B cell (primary cell): ENCODE data around the gene MAT1A. TPM values are rescaled to one million over a fixed set of nuclear protein-coding genes. Genes with fewer than 3 reads are reported as not detected.

Source experiments
- ATAC-seq: fragments of 200-7000 bp; cut with Tn5 transposase; one replicate; pipeline ENCODE4 v1.10.0; 2021; ENCODE audit warnings: low read depth, mild to moderate bottlenecking, moderate number of reproducible peaks, moderate library complexity
- CTCF ChIA-PET: fragments of 350-600 bp; sonication (Branson Sonifier 250); formaldehyde crosslinking; loops from one replicate; lab custom pipeline; 2021; ENCODE audit warnings: antibody characterized with exemption, inconsistent platforms; lab: Charles Lee
- POLR2A ChIA-PET: fragments of 350-600 bp; sonication (Branson Sonifier 250); formaldehyde crosslinking; loops from one replicate; lab custom pipeline; 2021; ENCODE audit warnings: antibody characterized with exemption; lab: Charles Lee
- DNase-seq: peaks from one replicate; pipeline ENCODE4 v3.0.0; 2013
- H2AFZ ChIP-seq: 2 replicates; pipeline ENCODE4 v1.6.1; 2012; ENCODE audit warnings: mild to moderate bottlenecking, low read depth, low read length; ENCODE audit not compliant: insufficient read depth, poor library complexity, severe bottlenecking
- H3K27ac ChIP-seq, 2 donors: 1 replicate in 1 of 2; 2 replicates in 1 of 2; pipeline ENCODE4 v1.5.1; 2012 to 2013; ENCODE audit warnings: low read length in 2 of 2, mild to moderate bottlenecking in 2 of 2, moderate library complexity in 1 of 2
- H3K27me3 ChIP-seq, 4 experiments: fragments of 200-600 bp in 1 of 4; sonication (generic) in 1 of 4; replicated peaks in 1 of 4; 1 replicate in 2 of 4; 2 replicates in 2 of 4; pipeline versions ENCODE4 v1.6.1 to v1.7.0; 2013 to 2016; ENCODE audit warnings: low read length in 3 of 4, mild to moderate bottlenecking in 2 of 4, mixed read lengths in 1 of 4, moderate library complexity in 1 of 4; ENCODE audit not compliant: insufficient read depth in 4 of 4, control insufficient read depth in 3 of 4; ENCODE audit errors: control extremely low read depth in 1 of 4
- H3K36me3 ChIP-seq, 2 experiments: replicated peaks in 1 of 2; 1 replicate in 1 of 2; 2 replicates in 1 of 2; pipeline versions ENCODE4 v1.6.1 to v1.7.1; 2013; ENCODE audit warnings: low read length in 1 of 2; ENCODE audit not compliant: insufficient read depth in 2 of 2, control insufficient read depth in 1 of 2; ENCODE audit errors: control extremely low read depth in 1 of 2, extremely low read depth in 1 of 2
- H3K4me1 ChIP-seq, 2 donors: fragments of 200-600 bp in 1 of 2; sonication (generic) in 1 of 2; 1 replicate in 1 of 2; 2 replicates in 1 of 2; pipeline versions ENCODE4 v1.5.1 to v1.6.1; 2013 to 2017; ENCODE audit warnings: low read length in 2 of 2; ENCODE audit not compliant: control insufficient read depth in 2 of 2, insufficient read depth in 2 of 2
- H3K4me2 ChIP-seq: replicated peaks from 2 replicates; pipeline ENCODE3; 2012; ENCODE audit warnings: mild to moderate bottlenecking, low read depth, low read length; ENCODE audit not compliant: poor library complexity, severe bottlenecking
- H3K4me3 ChIP-seq, 5 experiments: fragments of 200-600 bp in 1 of 5; sonication (generic) in 1 of 5; 1 replicate in 3 of 5; 2 replicates in 2 of 5; pipeline versions ENCODE4 v1.5.1 to v1.7.0; 2011 to 2016; ENCODE audit warnings: low read length in 4 of 5, mild to moderate bottlenecking in 4 of 5, low read depth in 2 of 5, control low read depth in 1 of 5, moderate library complexity in 1 of 5; ENCODE audit not compliant: insufficient read depth in 1 of 5; ENCODE audit errors: control extremely low read depth in 1 of 5, extremely low read depth in 1 of 5
- H3K79me2 ChIP-seq: fragments of 200-600 bp; sonication (generic); one replicate; pipeline ENCODE4 v1.6.0; 2016; ENCODE audit warnings: low read length; ENCODE audit not compliant: control insufficient read depth, insufficient read depth
- H3K9ac ChIP-seq: fragments of 200-600 bp; sonication (generic); 2 replicates; pipeline ENCODE4 v1.6.1; 2017; ENCODE audit warnings: mild to moderate bottlenecking, low read length, moderate library complexity
- H3K9me3 ChIP-seq, 3 donors: one replicate each; pipeline versions ENCODE4 v1.6.1 to v1.7.1; 2013; ENCODE audit warnings: low read length in 2 of 3; ENCODE audit not compliant: control insufficient read depth in 2 of 3, insufficient read depth in 1 of 3; ENCODE audit errors: control extremely low read depth in 1 of 3
- H4K20me1 ChIP-seq: 2 replicates; pipeline ENCODE4 v1.6.0; 2012; ENCODE audit warnings: mild to moderate bottlenecking, low read length; ENCODE audit not compliant: insufficient read depth, control insufficient read depth, poor library complexity, severe bottlenecking
- H3K27ac Mint-ChIP-seq: one replicate; pipeline ENCODE4 v1.8.0; 2021; ENCODE audit warnings: mixed read lengths
- H3K27me3 Mint-ChIP-seq: one replicate; pipeline ENCODE4 v1.8.0; 2021; ENCODE audit warnings: mixed read lengths
- H3K4me1 Mint-ChIP-seq: one replicate; pipeline ENCODE4 v1.8.0; 2021; ENCODE audit warnings: mixed read lengths
- H3K4me3 Mint-ChIP-seq: one replicate; pipeline ENCODE4 v1.8.0; 2021; ENCODE audit warnings: mixed read lengths
- H3K9me3 Mint-ChIP-seq: one replicate; pipeline ENCODE4 v1.8.0; 2022; ENCODE audit warnings: mixed read lengths; ENCODE audit not compliant: insufficient read depth
- CTCF ChIP-seq: fragments of 200-600 bp; IDR thresholded peaks from one replicate; pipeline ENCODE4 v1.8.0; 2022; ENCODE audit warnings: antibody characterized with exemption, mild to moderate bottlenecking
- EZH2 ChIP-seq: IDR thresholded peaks from 2 replicates; pipeline ENCODE4 v1.6.1; 2012; ENCODE audit warnings: borderline replicate concordance, low read depth, mild to moderate bottlenecking, moderate library complexity, low read length; ENCODE audit not compliant: insufficient read depth, poor library complexity, severe bottlenecking
- whole genome bisulfite sequencing: methylation state at CpG from one replicate; pipeline ENCODE4 v1.1.5; 2013; ENCODE audit warnings: missing lambda C conversion rate; ENCODE audit not compliant: insufficient coverage; 5-methylcytosine and 5-hydroxymethylcytosine counted together
- intact Hi-C: fragments of 100-400 bp; cut with micrococcal nuclease; formaldehyde crosslinking; loops from one replicate; pipeline ENCODE4 v1.10.0; 2022
- polyA plus RNA-seq: library from polyadenylated mRNA; depleted of rRNA; stranded (reverse); fragments of >200 nt; gene quantifications from 2 replicates; pipeline ENCODE4 v1.2.3, GENCODE V29; 2012
- total RNA-seq, 2 donors: library from RNA; stranded (reverse); fragments of 120-200 nt in 1 of 2; gene quantifications; 1 replicate in 1 of 2; 2 replicates in 1 of 2; pipeline versions ENCODE4 v1.2.3 to v1.2.4, GENCODE V29; 2013 to 2022

The MAT1A gene
- total and polyA plus RNA-seq, 2 donors (not counting 1 experiment from before 2014, with no cell fraction given): not detected

- H3K27ac Mint-ChIP-seq: no peak overlapping the region
- Histone ChIP-seq H3K4me1 (no peaks in the 10 kb centered on the region), H3K27ac (no peak overlapping the region), H3K27me3 (peaks cover 0 to 4% (median 0%) of the 10 kb centered on the region in 4 experiments), H3K9ac (no peak overlapping the region), H3K4me2 (no peak overlapping the region), H4K20me1 (no peaks in the 10 kb centered on the region), H3K36me3 (no peaks in the 10 kb centered on the region), H3K4me3 (no peak overlapping the region), H2AFZ (no peak overlapping the region), H3K79me2 (no peaks in the 10 kb centered on the region), H3K9me3 (no peaks in the 10 kb centered on the region)
- no peak for TF ChIP-seq CTCF
- no peak for TF ChIP-seq EZH2
- DNase-seq: no peak
- ChIA-PET CTCF (no interaction called here), POLR2A (no interaction called here)
- no peak overlapping the region for H3K4me3 Mint-ChIP-seq
- intact Hi-C loops: no loop called here
- peaks cover 21% of the 10 kb centered on the region for H3K27me3 Mint-ChIP-seq
- H3K9me3 Mint-ChIP-seq: no peaks in the 10 kb centered on the region
- WGBS: 92% methylated on average over 5 of the region's 7 CpGs
- H3K4me1 Mint-ChIP-seq: no peaks in the 10 kb centered on the region
- ATAC-seq: no peak
Observed at GRCh38 chr10:80270887-80271286, 18.6 kb downstream of the MAT1A start.

GRCh38 chr10:80268938-80269588 is 20.4 kb downstream of the MAT1A start:
- DNase-seq: no peak
- H3K27ac ChIP-seq: no peak overlapping the region
- no peaks in the 10 kb centered on the region for H3K36me3 ChIP-seq
- no peaks in the 10 kb centered on the region for H3K4me1 Mint-ChIP-seq
- H2AFZ ChIP-seq: no peak overlapping the region
- peaks cover 25% of the 10 kb centered on the region for H3K27me3 Mint-ChIP-seq
- no peaks in the 10 kb centered on the region for H3K9me3 ChIP-seq
- 80% methylated on average over 2 of the region's 4 CpGs for WGBS
- H3K4me3 Mint-ChIP-seq: no peak overlapping the region
- H3K4me1 ChIP-seq: no peaks in the 10 kb centered on the region
- intact Hi-C loops: no loop called here
- peaks cover 0 to 6% (median 0%) of the 10 kb centered on the region in 4 experiments for H3K27me3 ChIP-seq
- ATAC-seq: no peak
- POLR2A ChIA-PET: no interaction called here
- no peak overlapping the region for H3K4me2 ChIP-seq
- H3K9me3 Mint-ChIP-seq: no peaks in the 10 kb centered on the region
- H3K4me3 ChIP-seq: no peak overlapping the region
- H3K27ac Mint-ChIP-seq: no peak overlapping the region
- H4K20me1 ChIP-seq: no peaks in the 10 kb centered on the region
- no peaks in the 10 kb centered on the region for H3K79me2 ChIP-seq
- TF ChIP-seq EZH2 (no peak), CTCF (no peak)
- CTCF ChIA-PET: no interaction called here
- no peak overlapping the region for H3K9ac ChIP-seq
